ENCODE measurements around the gene CHST12. TPM values are rescaled to one million over a fixed set of nuclear protein-coding genes. Genes with fewer than 3 reads are reported as not detected.
A peak's percentile ranks its signal among the peaks of the same experiment; 100 is the strongest.

CHST12 gene
- total RNA-seq, 2 donors from 2014 or later, result 8.7 to 8.8 TPM

DNA sequence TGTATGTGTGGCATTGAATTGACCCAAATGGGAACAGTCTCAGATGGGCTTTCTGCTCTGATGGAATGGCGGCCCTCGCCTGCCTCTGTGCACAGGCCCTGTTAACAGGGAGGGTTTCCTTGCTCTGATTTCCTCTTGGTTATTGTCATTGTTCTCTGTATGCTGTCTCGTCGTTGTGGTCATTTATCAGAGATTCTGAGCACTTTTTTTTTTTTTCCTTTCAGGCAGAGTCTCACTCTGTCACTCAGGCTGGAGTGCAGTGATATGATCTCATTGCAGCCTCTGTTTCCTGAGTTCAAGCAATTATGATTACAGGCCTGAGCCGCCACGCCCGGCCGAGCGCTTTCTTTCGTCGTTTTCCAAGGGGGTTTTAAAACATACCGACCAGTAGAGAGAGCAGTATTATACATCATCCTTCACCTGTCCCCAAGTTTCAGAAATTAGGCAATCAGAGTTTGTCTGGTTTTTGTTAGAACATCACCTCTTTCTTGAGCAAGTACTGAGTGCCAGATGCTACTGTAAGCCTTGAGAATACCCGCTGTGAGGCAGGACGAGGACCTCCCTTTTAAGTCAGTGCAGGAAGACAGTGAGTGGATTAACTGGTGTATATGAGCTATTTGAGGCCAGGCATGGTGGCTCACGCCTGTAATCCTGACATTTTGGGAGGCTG lies 6.5 kb downstream of the CHST12 start:
- Histone ChIP-seq H3K9me3 (no peaks in the 10 kb centered on the region), H3K4me3 (no peak overlapping the region), H3K4me1 (no peaks in the 10 kb centered on the region), H3K9ac (ENCODE audit: low read depth in 2 of 2, low read length in 2 of 2) (no peak overlapping the region), H3K36me3 (no peaks in the 10 kb centered on the region), H3K27me3 (no peaks in the 10 kb centered on the region), H3K27ac (no peak overlapping the region)
- no peak for DNase-seq
- intact Hi-C loops (cut with DNase I), result no loop called here
- TF ChIP-seq, protein P1, sequence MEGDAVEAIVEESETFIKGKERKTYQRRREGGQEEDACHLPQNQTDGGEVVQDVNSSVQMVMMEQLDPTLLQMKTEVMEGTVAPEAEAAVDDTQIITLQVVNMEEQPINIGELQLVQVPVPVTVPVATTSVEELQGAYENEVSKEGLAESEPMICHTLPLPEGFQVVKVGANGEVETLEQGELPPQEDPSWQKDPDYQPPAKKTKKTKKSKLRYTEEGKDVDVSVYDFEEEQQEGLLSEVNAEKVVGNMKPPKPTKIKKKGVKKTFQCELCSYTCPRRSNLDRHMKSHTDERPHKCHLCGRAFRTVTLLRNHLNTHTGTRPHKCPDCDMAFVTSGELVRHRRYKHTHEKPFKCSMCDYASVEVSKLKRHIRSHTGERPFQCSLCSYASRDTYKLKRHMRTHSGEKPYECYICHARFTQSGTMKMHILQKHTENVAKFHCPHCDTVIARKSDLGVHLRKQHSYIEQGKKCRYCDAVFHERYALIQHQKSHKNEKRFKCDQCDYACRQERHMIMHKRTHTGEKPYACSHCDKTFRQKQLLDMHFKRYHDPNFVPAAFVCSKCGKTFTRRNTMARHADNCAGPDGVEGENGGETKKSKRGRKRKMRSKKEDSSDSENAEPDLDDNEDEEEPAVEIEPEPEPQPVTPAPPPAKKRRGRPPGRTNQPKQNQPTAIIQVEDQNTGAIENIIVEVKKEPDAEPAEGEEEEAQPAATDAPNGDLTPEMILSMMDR (IDR thresholded peaks at IDR 0.05), result no peak

DNA sequence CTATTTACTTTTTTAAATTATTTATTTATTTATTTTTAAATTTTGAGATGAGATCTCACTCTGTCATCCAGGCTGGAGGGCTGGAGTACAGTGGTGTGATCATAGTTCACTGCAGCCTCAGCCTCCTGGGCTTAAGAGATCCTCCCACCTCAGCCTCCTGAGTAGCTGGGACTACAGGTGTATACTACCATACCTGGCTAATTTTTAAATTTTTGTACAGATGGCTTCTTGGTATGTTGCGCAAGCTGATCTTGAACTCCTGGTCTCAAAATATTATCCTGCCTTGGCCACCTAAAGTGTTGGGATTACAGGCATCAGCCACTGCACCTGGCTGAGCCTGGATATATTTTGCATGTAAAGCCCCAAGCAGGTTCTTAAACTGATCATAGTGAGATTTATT lies 7.6 kb downstream of the CHST12 start:
- Histone ChIP-seq H3K27ac (no peak overlapping the region), H3K27me3 (no peaks in the 10 kb centered on the region), H3K9ac (ENCODE audit: low read depth in 2 of 2, low read length in 2 of 2) (no peak overlapping the region), H3K4me1 (no peaks in the 10 kb centered on the region), H3K36me3 (no peaks in the 10 kb centered on the region), H3K4me3 (no peak overlapping the region), H3K9me3 (no peaks in the 10 kb centered on the region)
- intact Hi-C loops (cut with DNase I), result no loop called here
- no peak for DNase-seq
- TF ChIP-seq, protein P1 (IDR thresholded peaks at IDR 0.05), result no peak

DNA sequence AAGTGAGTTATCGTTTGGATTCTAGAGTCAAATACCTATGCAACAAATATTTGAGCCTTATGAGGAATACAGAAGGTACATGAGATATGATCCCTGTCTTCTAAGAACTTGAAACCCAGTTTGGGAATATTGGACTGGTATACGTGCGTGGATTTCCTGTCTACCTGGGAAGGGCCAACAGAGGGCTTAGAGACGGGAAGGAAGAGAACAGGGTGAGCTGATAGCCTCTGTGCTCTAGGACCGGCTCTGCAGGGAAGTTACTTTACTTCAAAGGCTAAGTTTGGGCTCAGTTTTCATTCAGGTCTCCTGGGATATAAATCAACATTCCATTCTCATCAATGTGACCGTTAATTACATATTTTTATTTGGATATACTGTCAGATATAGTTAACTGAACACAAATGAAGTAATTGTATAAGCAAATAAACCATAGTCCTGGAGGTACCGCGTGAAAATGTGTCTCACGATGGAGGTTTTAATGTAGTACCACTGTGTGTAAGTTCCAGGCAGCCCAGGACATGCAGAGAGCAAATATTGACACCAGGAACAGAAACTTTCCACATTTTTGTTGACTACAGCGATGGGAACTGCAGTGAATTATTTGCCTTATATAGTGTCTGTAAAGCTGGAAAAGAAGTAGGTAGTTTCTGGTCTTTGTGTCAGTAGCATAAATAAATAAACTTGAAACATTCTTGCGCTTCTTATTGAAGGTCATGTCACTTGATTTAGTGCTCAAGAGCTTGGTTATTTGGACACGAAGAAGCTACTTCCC lies 8.6 kb downstream of the CHST12 start:
- Histone ChIP-seq H3K27me3 (no peaks in the 10 kb centered on the region), H3K9me3 (no peaks in the 10 kb centered on the region), H3K4me1 (no peaks in the 10 kb centered on the region), H3K27ac (no peak overlapping the region), H3K4me3 (no peak overlapping the region), H3K9ac (ENCODE audit: low read depth in 2 of 2, low read length in 2 of 2) (peak overlapping the region in 1 of 2 donors; percentile 15), H3K36me3 (no peaks in the 10 kb centered on the region)
- intact Hi-C loops (cut with DNase I), result no loop called here
- TF ChIP-seq, protein P1 (IDR thresholded peaks at IDR 0.05), result no peak
- no peak for DNase-seq

DNA sequence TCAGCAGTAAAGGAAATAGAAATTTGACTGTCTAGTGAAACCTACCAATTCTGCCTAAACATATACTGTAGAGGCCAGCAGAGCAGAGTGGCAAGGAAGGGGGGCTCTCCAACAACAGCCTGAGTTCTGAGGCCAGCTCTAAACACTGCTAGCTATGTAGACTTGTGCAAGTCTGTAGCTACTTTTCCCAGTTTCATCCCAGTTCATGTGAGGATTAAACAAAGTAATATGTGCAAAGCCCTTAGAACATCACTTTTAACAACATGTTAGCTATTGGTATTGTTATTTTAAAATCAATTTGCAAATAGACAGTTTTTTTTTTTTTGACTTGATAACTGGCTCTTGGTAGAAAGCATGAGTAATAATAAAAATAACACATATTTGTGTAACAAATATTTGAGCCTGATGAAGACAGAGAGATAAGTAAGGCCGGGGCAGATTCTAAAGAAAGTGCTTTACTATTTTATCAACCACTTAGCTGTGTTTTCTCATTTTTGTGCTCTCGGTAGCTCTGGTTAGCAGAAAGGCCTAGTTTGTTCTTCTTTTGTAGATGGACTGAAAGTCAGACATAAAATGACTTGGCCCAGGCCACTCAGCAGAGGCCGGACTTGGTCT lies 9.3 kb downstream of the CHST12 start:
- intact Hi-C loops (cut with DNase I), result no loop called here
- Histone ChIP-seq H3K9me3 (no peaks in the 10 kb centered on the region), H3K27ac (no peak overlapping the region), H3K27me3 (no peaks in the 10 kb centered on the region), H3K9ac (ENCODE audit: low read depth in 2 of 2, low read length in 2 of 2) (peak overlapping the region in 1 of 2 donors; percentile 15), H3K4me3 (no peak overlapping the region), H3K4me1 (no peaks in the 10 kb centered on the region), H3K36me3 (no peaks in the 10 kb centered on the region)
- no peak for DNase-seq
- TF ChIP-seq, protein P1 (IDR thresholded peaks at IDR 0.05), result no peak

DNA sequence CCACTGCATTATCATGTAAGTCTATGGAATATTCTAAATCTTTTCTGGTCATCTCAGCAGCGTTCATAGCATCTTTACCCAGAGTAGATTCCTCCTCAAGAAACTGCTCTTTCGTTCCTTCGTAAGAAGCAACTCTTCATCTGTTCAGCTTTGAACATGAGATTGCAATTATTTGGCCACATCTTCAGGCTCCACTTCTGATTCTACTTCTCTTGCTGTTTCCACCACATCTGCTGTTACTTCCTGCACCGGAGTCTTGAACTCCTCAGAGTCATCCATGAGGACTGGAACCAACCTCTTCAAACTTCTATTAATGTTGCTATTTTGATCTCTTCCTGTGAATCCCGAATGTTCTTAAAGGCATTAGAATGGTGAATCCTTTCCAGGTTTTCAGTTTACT lies 12.7 kb downstream of the CHST12 start:
- no peaks in the 10 kb centered on the region for H3K36me3 ChIP-seq
- no peak overlapping the region for H3K9ac ChIP-seq (ENCODE audit: low read depth in 2 of 2, low read length in 2 of 2)
- no peak for DNase-seq
- intact Hi-C loops (cut with DNase I), result no loop called here
- TF ChIP-seq, protein P1 (IDR thresholded peaks at IDR 0.05), result no peak
- no peak overlapping the region for H3K4me3 ChIP-seq
- no peaks in the 10 kb centered on the region for H3K27me3 ChIP-seq
- no peaks in the 10 kb centered on the region for H3K4me1 ChIP-seq
- no peak overlapping the region for H3K27ac ChIP-seq
- H3K9me3 ChIP-seq, result no peaks in the 10 kb centered on the region

Measured in colonic mucosa (tissue), 4 donors.